GM18508 (cell line): Measurements from ENCODE around the gene ASPSCR1.

Experiments used
- ATAC-seq: cut with Tn5 transposase; IDR thresholded peaks from one replicate; pipeline ENCODE4 v1.9.1; 2021; ENCODE audit warnings: moderate number of reproducible peaks; ENCODE audit not compliant: insufficient read depth, unreplicated experiment

ASPSCR1 gene

GRCh38 chr17:82050152-82050760 is 72.8 kb downstream of the ASPSCR1 start:
- no peak for ATAC-seq

- no peak for ATAC-seq
Observed at GRCh38 chr17:82050761-82051641, 73.6 kb downstream of the ASPSCR1 start.

GRCh38 chr17:82051776-82052637 is 74.6 kb downstream of the ASPSCR1 start, which contains the start of the genes GPS1 and RFNG:
Gene GPS1 (plus strand): TSS chr17:82051898. CDS start chr17:82051932, 34 bp downstream.
Gene RFNG (minus strand): TSS chr17:82051811. CDS start chr17:82051766, 45 bp downstream.
- ATAC-seq: no peak

- ATAC-seq: no peak
Observed at GRCh38 chr17:82052638-82053059, 75.2 kb downstream of the ASPSCR1 start.

GRCh38 chr17:82053130-82053529 is 75.7 kb downstream of the ASPSCR1 start:
- ATAC-seq: no peak

- ATAC-seq: no peak
Observed at GRCh38 chr17:82053556-82054263, 76.3 kb downstream of the ASPSCR1 start.

DNA sequence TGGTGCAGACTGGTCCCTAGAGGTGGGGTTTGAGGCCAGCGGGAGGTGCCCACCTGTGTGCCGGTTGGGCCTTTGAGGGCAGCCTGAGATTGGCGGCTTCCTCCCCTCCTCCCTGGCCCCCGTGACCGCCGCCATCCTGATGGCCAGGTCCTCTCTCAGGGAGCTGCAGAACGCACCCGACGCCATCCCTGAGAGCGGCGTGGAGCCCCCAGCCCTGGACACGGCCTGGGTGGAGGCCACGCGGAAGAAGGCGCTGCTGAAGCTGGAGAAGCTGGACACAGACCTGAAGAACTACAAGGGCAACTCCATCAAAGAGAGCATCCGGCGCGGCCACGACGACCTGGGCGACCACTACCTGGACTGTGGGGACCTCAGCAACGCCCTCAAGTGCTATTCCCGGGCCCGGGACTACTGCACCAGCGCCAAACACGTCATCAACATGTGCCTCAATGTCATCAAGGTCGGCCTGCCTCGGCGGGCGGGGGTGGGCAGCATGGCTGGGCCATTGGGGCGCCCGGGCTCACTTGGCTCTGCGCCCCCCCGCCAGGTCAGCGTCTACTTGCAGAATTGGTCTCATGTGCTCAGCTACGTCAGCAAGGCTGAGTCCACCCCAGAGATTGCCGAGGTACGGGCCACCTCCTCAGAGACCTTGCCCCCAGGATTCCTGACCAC is 77.1 kb downstream of the ASPSCR1 start:
- no peak for ATAC-seq

DNA sequence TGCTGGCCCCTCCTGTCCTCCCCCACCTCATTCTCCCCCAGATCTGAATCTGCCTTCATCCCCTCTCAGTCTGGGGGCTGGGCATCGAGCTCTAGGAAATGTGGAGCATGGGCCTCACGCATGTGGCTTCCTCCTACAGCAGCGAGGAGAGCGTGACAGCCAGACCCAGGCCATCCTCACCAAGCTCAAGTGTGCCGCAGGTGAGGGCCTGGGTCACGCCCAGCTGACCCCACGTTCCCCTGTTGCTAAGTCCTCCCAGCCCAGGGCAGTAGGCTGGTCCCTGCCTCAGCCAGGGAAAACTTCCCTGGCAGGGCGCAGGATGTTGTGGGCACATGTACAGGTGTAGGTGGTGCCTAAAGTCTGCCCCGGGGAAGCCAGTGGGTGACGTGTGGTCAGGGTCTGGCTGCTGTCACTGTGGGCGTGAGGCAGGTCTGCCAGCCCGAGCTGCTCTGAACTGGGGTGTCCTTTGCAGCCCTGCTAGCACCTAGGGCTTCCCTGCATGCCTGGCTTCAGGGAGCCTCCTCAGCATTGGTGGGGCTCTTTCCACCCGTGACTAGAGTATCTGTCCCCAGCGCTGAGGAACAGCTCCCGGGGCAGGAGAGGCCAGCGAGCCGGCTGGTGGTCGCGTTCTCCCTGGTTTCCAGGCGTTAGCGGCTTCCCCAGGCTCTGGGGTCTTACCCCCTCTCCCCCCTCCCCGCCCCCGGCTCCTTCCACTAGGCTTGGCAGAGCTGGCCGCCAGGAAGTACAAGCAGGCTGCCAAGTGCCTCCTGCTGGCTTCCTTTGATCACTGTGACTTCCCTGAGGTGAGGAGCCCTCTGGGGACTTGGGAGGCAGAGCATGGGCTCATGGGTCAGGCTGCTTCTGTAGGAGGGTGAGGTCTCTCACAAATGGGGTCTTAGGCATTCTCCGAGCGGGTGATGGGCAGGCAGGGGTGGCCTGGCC is 77.9 kb downstream of the ASPSCR1 start:
- ATAC-seq: no peak

- no peak for ATAC-seq
Observed at GRCh38 chr17:82055965-82056728, 78.7 kb downstream of the ASPSCR1 start.

DNA sequence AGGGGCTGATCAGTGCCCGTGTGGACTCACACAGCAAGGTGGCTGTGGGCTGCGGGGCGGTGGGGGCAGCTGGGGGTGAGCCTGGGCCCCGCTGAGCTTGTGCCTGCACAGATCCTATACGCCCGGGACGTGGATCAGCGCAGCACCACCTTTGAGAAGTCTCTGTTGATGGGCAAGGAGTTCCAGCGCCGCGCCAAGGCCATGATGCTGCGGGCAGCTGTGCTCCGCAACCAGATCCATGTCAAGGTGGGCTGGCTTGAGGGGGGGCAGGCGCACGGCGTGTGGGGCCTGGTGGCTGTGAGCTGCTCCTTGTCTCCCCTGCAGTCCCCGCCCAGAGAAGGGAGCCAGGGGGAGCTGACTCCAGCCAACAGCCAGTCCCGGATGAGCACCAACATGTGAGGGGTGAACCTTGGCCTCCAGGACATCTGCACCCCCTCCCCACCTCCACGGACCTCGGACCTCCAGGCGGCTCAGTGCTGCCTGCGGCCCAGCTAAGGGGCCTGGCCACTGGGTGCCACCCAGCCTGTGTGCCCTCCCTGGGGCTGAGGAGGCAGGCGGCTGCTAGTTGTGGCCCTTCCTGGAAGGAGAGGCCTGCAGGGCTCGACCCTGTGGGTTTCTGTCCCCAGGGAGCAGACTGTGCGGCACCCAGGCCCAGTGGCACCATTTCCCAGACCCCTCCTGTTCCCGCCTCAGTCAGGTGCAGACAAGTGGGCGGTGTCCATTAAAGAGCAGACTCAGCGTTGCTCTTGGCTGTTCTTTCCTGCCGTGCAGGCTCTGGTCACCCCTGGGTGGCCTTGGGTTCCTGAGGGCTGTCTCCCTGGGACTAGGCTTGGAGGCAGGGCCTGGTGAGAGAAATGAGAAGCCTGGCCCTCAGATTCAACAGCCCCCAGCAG is 79.5 kb downstream of the ASPSCR1 start:
- no peak for ATAC-seq

- no peak for ATAC-seq
Observed at GRCh38 chr17:82058230-82058854, 80.9 kb downstream of the ASPSCR1 start.

DNA sequence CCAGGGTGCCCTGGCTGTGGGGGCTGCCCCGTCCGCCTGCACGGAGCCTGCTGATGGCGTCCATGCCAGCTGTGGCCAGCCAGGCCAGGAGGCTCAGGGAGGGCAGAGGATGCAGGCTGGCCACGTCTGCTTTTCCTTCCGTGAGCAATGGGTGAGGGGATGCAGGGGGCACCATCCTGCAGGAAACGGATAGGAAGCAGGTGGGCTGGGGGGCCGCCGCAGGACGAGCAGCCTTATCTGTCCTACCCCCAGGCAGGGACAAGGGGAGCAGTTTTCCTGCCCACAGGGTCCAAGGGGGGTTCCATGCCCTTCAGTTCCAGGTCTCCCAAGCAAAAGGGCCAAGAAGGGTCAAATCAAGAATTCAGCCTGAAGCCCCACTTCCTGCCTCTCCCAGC is 81.4 kb downstream of the ASPSCR1 start:
- no peak for ATAC-seq

- no peak for ATAC-seq
Observed at GRCh38 chr17:82059272-82060000, 82.0 kb downstream of the ASPSCR1 start.

DNA sequence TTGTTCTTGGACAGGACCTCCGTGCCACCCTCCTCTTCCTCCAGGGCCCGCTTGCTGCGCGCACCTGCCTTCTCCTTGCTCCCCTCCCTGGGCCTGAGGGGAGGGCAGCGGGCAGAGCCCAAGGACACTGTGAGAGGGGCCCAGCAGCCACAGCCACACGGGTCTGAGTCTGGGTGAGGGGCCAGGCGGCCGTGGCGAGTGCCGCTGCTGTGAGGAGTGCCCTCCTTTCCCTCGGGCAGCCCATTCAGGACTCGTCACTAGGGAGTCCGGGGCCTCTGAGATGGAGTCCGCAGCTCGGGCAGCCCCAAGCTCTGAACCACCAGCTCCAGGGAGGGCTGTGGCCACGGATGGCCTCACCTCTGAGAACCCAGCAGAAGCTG is 82.6 kb downstream of the ASPSCR1 start:
- ATAC-seq: no peak

- ATAC-seq: no peak
Observed at GRCh38 chr17:82060614-82061013, 83.2 kb downstream of the ASPSCR1 start.
